Ascending aorta (tissue), 2 donors: Measurements from ENCODE around the gene HUWE1. TPM values are rescaled to one million over a fixed set of nuclear protein-coding genes. Genes with fewer than 3 reads are reported as not detected.

Experiments
- DNase-seq, 2 donors: peaks; one replicate each; pipeline ENCODE4 v3.0.0-alpha.2; 2019; ENCODE audit warnings: low spot score in 2 of 2
- H3K27ac ChIP-seq, 2 donors: fragments of 200-600 bp; sonication (generic); one replicate each; pipeline ENCODE4 v1.5.1; 2016 to 2017; ENCODE audit warnings: mild to moderate bottlenecking in 1 of 2
- H3K27me3 ChIP-seq: fragments of 200-600 bp; sonication (generic); one replicate; pipeline ENCODE4 v1.5.1; 2017
- H3K36me3 ChIP-seq, 2 donors: fragments of 200-600 bp; sonication (generic); one replicate each; pipeline ENCODE4 v1.5.1; 2016
- H3K4me1 ChIP-seq, 2 donors: fragments of 200-600 bp; sonication (generic); one replicate each; pipeline ENCODE4 v1.5.1; 2016 to 2017; ENCODE audit warnings: mild to moderate bottlenecking in 1 of 2
- H3K4me3 ChIP-seq, 2 donors: fragments of 200-600 bp; sonication (generic); one replicate each; pipeline ENCODE4 v1.5.1; 2016 to 2017; ENCODE audit warnings: mild to moderate bottlenecking in 1 of 2
- H3K9me3 ChIP-seq, 2 donors: fragments of 200-600 bp; sonication (generic); one replicate each; pipeline ENCODE4 v1.5.1; 2016
- intact Hi-C: fragments of 100-400 bp; cut with DNase I; formaldehyde crosslinking; loops from one replicate; pipeline ENCODE4 v1.15.1; 2023
- total RNA-seq: library from RNA; depleted of rRNA; stranded (reverse); fragments of >200 nt; gene quantifications from one replicate; pipeline ENCODE4 v1.1.0, GENCODE V29; 2016
- TF ChIP-seq, protein P1 (sequence below), 3 experiments: fragments of 200-600 bp in 2 of 3; fragments of 450-650 bp in 1 of 3; sonication (generic) in 2 of 3; IDR thresholded peaks; one replicate each; pipeline ENCODE4 v1.5.1; 2016 to 2019; ENCODE audit warnings: antibody characterized with exemption in 3 of 3, mild to moderate bottlenecking in 1 of 3, moderate library complexity in 1 of 3

The HUWE1 gene
- total RNA-seq, 1 donor from 2014 or later: 135 TPM

DNA sequence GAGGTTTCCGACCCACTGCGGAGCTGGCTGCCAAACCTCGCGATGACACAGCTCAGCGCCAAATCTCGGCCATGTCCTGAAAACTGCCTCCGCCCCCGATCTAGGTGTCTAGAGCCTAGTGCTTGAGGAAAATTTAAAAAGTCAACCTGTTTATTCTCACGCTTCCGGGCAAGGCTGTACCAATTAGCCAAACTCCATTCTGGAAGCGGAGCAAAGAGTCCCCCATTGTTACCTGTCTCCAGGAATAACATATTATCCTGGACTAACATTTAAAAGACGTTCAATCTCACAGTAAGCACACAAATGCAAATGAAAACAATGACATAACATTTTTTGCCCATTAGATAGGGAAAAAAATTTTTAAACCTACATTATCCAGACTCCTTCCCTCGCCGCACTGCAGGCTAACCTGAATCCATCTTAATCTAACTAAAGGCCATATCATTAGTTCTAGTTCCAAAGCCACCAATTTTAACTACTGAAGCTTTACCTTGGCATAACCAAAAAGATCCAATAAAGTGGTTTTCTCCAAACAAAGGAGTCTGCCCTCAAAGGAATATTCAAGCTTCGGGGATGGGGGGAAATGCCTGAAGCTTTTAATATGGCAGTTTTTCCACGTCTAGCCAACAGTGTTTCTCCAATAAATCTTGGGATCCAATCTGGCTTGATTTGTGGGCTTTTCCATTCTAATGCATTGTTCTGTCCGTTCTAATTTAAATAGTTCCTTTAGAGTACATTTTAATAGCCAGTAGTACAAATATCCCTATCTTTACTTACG lies 1.9 kb downstream of the HUWE1 start:
- TF ChIP-seq, protein P1, sequence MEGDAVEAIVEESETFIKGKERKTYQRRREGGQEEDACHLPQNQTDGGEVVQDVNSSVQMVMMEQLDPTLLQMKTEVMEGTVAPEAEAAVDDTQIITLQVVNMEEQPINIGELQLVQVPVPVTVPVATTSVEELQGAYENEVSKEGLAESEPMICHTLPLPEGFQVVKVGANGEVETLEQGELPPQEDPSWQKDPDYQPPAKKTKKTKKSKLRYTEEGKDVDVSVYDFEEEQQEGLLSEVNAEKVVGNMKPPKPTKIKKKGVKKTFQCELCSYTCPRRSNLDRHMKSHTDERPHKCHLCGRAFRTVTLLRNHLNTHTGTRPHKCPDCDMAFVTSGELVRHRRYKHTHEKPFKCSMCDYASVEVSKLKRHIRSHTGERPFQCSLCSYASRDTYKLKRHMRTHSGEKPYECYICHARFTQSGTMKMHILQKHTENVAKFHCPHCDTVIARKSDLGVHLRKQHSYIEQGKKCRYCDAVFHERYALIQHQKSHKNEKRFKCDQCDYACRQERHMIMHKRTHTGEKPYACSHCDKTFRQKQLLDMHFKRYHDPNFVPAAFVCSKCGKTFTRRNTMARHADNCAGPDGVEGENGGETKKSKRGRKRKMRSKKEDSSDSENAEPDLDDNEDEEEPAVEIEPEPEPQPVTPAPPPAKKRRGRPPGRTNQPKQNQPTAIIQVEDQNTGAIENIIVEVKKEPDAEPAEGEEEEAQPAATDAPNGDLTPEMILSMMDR (IDR thresholded peaks at IDR 0.05): no peak
- no peaks in the 10 kb centered on the region for H3K9me3 ChIP-seq
- no peaks in the 10 kb centered on the region for H3K4me1 ChIP-seq
- H3K27ac ChIP-seq: peak overlapping the region; percentile 31 to 50
- H3K27me3 ChIP-seq: no peaks in the 10 kb centered on the region
- no peak for DNase-seq
- H3K36me3 ChIP-seq: no peaks in the 10 kb centered on the region
- peak overlapping the region; percentile 11 to 71 for H3K4me3 ChIP-seq
- intact Hi-C loops: loop anchor here (2.0 to 10.0 kb wide), 9 partner anchors 63 to 1320 kb away; partner anchors contain the start of genes APEX2, FAM120C, MAGED2 and RIBC1

DNA sequence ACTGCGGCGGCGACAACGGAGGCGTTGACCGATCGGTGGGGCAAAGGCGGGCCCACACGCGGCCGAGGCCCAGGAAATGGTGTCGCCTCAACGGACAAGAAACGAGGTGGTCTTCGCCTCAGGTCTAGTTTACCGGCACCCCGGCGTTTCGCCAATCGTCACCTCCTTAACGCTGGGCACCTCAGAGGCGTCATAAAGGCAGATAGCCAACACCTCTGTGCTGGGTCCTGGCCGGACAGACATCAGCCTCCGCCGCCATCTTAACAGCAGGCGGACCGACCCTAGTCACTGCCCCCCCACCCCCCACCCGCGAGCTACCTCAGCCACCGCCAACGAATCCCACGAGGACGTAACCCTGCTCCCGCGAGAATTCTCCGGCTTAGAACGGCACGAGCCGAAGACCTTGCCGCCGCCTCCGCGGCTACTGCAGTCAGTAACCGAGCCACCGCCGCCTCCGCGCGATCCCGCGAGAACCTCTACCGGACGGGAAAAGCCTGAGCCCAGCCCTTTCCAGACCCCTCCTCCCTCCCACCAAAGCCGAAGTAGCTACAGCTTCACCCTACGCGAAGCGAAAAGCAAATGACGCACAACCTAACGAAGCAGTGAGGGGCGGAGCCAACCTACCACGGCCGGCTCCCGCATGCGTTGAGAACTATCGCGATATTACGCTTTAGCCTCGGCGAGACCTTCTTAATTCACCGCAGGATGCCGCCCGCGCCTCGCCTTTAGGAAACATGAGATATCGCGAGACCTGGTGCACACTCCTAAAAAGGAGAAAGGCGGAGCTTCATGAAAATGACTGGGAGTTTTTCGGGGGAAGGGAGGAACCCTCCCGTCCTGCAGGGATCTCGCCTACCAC lies 2.7 kb downstream of the HUWE1 start:
- intact Hi-C loops: loop anchor here (2.0 to 10.0 kb wide), 9 partner anchors 241 to 1321 kb away; partner anchors contain the start of genes APEX2, FAM120C, MAGED2 and PHF8
- Histone ChIP-seq H3K36me3 (no peaks in the 10 kb centered on the region), H3K9me3 (no peaks in the 10 kb centered on the region), H3K4me1 (no peaks in the 10 kb centered on the region), H3K4me3 (peak overlapping the region; percentile 56 to 71), H3K27me3 (no peaks in the 10 kb centered on the region), H3K27ac (peak overlapping the region; percentile 86 to 89)
- DNase-seq: peak; percentile 84 to 96
- TF ChIP-seq, protein P1 (IDR thresholded peaks at IDR 0.05): no peak

DNA sequence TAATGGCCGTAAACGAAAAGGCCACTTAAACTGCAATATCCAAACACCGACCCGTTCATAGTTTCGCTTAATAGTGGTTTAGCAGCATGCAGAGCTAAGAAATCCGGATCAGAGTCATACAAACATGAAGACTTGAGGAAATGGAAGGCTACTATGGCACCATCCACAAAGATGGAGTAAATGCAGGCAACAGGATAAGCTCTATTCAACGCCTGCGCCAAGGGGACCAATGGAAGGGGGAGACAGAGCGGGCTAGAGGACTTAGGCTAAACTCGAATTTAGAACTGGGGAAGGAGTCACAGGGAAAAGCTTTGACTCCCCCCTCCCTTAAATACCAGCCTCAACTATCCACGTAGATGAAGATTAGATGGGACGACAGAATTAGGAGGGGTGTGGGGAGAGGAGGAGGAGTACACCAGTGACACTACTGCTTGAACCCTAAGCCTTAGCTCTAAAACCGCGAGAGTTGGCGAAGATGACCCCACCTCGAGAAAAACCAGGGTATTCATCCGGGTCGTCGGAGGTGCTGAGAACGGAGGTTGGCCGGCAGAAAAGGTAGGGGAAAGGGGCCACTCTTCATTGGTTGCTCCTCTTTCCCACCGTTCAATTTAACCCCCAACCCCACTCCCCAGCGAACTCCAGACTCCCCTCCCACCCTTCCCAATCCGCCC lies 3.5 kb downstream of the HUWE1 start:
- DNase-seq: peak in 1 of 2 donors; percentile 62
- intact Hi-C loops: loop anchor here (2.0 to 10.0 kb wide), 8 partner anchors 241 to 1322 kb away; partner anchors contain the start of genes APEX2, FAM120C, MAGED2 and PHF8
- Histone ChIP-seq H3K27me3 (no peaks in the 10 kb centered on the region), H3K4me1 (no peaks in the 10 kb centered on the region), H3K9me3 (no peaks in the 10 kb centered on the region), H3K27ac (peak overlapping the region; percentile 86 to 89), H3K4me3 (peak overlapping the region; percentile 56 to 71), H3K36me3 (no peaks in the 10 kb centered on the region)
- TF ChIP-seq, protein P1 (IDR thresholded peaks at IDR 0.05): no peak

DNA sequence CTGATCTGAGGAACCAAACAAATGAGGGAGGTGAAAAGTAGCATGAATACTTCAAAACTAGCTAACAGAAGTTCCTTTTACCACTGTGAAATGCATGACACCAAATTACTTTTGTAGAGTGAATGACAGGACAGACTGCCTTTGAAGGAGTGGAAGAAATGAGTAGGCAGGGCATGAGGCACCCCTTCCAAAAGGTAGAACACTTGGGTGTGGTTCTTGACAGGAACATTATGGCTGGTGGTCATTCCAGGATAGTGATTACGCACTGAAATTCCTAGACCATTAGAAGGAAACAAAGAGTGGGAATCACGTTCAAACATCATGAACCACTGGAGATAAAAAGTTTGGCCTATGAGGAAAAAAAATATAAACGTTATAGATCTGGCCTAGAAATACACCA lies 4.9 kb downstream of the HUWE1 start:
- H3K4me1 ChIP-seq: no peaks in the 10 kb centered on the region
- intact Hi-C loops: loop anchor here (2.0 to 10.0 kb wide), 8 partner anchors 239 to 1323 kb away; partner anchors contain the start of genes APEX2, FAM120C, MAGED2 and PHF8
- no peak for DNase-seq

More for the DNA sequence above, 4.9 kb downstream of the HUWE1 start:
- TF ChIP-seq, protein P1 (IDR thresholded peaks at IDR 0.05): no peak
- Histone ChIP-seq H3K27me3 (no peaks in the 10 kb centered on the region), H3K4me3 (no peak overlapping the region), H3K27ac (no peak overlapping the region), H3K9me3 (no peaks in the 10 kb centered on the region), H3K36me3 (no peaks in the 10 kb centered on the region)
